ENCODE measurements around the gene ADAM22.
"Not testable (repeated sequence)": the region's sequence is repeated elsewhere in the genome, so short reads cannot be mapped to it uniquely, and the experiment has no call there.

ADAM22 gene, protein sequence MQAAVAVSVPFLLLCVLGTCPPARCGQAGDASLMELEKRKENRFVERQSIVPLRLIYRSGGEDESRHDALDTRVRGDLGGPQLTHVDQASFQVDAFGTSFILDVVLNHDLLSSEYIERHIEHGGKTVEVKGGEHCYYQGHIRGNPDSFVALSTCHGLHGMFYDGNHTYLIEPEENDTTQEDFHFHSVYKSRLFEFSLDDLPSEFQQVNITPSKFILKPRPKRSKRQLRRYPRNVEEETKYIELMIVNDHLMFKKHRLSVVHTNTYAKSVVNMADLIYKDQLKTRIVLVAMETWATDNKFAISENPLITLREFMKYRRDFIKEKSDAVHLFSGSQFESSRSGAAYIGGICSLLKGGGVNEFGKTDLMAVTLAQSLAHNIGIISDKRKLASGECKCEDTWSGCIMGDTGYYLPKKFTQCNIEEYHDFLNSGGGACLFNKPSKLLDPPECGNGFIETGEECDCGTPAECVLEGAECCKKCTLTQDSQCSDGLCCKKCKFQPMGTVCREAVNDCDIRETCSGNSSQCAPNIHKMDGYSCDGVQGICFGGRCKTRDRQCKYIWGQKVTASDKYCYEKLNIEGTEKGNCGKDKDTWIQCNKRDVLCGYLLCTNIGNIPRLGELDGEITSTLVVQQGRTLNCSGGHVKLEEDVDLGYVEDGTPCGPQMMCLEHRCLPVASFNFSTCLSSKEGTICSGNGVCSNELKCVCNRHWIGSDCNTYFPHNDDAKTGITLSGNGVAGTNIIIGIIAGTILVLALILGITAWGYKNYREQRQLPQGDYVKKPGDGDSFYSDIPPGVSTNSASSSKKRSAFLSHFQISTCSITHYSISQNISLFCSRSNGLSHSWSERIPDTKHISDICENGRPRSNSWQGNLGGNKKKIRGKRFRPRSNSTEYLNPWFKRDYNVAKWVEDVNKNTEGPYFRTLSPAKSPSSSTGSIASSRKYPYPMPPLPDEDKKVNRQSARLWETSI
- total RNA-seq: 0.10 to 0.73 (median 0.34) reads per million in 18 experiments

GRCh38 chr7:87933953-87934698 lies at the start of gene ADAM22:
ADAM22 (plus strand) TSS chr7:87934251; CDS start chr7:87934466, 215 bp downstream.
- DNase-seq: peak; percentile 38 to 69

DNA sequence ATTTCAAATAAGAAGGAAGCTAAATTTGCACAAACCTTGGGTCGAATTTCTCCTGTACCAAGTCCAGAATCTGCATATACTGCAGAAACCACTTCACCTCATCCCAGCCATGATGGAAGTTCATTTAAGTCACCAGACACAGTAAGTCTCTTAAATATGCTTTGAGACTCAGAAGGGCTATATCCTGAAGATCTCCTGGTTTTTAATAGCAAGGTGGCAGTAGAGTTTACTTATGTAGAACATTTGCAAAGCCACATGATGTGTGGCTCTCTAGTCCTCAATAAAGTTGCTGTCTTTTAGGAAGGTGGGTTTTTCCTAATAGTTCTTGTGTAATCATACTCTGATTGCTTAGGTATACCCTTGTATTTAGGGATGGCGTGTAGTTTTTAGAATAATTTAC lies 49.0 kb upstream of the ADAM22 start:
- DNase-seq: no peak

DNA sequence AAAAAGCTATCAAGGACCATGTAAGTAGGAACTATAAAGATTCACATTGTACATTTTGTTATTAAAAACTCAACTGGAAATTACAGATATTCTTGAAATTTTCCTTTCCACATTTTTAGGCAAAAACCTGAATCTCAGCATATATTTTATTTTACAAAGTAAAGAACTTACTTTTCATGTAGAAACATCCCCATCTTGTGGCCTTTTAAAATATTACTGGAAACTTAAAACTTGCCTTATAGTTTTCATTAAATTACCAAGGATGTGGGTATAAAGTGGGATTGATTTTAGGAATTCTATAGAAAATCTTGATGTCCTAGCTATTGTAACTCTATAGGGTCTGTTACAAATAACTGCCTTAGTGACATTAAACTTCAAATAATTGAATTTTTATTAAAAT lies 47.2 kb upstream of the ADAM22 start:
- DNase-seq: peak; percentile 6 to 72

- no peak for DNase-seq
Measured at GRCh38 chr7:87895363-87895762, 38.7 kb upstream of the ADAM22 start.

- no peak for DNase-seq
Measured at GRCh38 chr7:87899255-87899654, 34.8 kb upstream of the ADAM22 start.

GRCh38 chr7:87907136-87907906 lies 26.7 kb upstream of the ADAM22 start:
- DNase-seq: not testable (repeated sequence)

- not testable (repeated sequence) for DNase-seq
Measured at GRCh38 chr7:87908814-87909213, 25.2 kb upstream of the ADAM22 start.

DNA sequence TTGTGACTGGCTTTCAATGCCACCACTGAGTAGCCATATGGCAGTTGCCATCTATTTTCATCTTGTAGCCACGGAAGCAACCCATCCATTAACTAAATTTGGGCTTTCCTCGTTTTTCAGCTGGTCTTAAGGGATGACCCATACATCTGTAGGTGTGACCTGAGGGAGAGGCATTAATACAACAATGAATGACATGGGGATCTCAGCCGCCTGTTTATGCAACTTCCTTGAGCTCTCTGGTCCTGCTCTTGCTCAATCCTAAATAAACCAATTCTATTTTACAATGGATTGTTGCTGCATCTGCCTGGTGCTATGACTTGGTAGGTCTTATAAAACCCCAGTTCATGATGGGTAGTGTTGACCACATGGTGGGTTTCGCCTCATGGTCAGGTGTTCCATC lies 21.9 kb upstream of the ADAM22 start:
- DNase-seq: peak; percentile 32 to 35

DNA sequence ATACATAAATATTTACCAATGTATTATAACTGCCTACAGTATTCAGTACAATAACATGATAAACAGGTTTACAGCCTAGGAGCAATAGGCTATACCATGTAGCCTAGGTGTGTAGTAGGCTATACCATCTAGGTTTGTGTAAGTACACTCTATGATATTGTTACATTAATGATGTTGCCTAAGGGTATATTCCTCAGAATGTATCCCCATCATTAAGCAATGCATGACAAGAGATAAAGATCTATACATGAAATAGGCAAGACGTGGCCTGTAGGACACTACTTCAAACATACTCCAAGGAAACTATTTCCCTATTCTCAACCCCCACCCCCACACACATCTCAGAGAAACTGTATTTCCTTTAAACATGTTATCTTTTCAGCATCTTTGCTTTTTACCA lies 15.3 kb upstream of the ADAM22 start:
- no peak for DNase-seq

GRCh38 chr7:87919875-87920274 lies 14.2 kb upstream of the ADAM22 start:
- DNase-seq: no peak

DNA sequence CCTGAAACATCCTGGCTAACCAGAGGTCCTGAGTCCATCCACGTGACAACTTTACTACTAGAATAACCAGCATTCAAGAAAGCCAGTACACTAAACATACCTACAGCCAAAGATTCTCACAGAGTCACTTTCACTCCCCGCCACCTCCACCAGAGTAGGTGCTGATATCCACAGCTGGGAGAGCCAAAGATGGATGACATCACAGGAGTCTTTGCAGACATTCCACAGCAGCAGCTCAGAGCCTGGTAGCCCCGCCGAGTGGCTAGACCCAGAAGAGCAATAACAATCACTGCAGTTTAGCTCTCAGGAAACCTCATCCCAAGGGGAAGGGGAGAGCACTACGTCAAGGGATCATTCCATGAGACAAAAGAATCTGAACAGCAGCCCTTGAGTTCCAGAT lies 13.5 kb upstream of the ADAM22 start:
- DNase-seq: no peak

DNA sequence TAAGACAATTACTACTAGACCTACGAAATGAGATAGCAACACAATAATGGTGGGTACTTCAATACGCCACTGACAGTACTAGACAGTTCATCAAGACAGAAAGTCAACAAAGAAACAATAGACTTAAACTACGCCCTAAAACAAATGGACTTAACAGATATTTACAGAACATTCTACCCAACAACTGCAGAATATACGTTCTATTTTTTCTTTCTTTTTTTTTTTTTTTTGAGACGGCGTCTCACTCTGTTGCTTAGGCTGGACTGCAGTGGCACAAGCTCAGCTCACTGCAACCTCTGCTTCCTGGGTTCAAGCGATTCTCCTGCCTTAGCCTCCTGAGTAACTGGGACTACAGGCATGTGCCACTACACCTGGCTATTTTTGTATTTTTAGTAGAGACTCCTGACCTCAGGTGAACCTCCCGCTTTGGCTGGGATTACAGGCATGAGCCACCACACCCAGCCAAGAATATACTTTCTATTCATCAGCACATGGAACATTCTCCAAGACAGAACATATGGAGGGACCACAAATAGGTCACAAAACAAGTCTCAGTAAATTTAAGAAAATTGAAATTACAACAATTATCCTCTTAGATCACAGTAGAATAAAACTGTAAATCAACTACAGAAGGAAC lies 11.2 kb upstream of the ADAM22 start:
- DNase-seq: not testable (repeated sequence)

- DNase-seq: peak; percentile 16 to 65
Measured at GRCh38 chr7:87926581-87927461, 7.2 kb upstream of the ADAM22 start.

GRCh38 chr7:87933605-87933952 lies 472 bp upstream of the ADAM22 start:
- DNase-seq: no peak

GRCh38 chr7:87934699-87935383 lies 790 bp downstream of the ADAM22 start:
- DNase-seq: no peak

DNA sequence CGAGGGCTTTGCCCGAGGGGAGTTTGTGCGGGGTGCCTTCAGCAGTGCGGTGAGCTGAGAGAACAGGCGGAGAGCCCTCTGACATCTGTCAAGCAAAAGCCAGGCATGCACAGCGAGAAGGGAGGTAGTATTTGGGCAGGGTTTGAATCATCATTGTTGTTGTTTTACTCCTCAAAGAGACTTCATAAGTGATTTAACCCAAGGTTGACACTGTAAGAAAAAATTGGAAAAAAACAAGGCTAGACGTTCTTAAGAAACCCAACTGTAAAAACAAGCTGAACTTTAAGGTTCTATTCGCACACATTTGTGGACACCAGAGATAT lies 1.3 kb downstream of the ADAM22 start:
- DNase-seq: no peak

DNA sequence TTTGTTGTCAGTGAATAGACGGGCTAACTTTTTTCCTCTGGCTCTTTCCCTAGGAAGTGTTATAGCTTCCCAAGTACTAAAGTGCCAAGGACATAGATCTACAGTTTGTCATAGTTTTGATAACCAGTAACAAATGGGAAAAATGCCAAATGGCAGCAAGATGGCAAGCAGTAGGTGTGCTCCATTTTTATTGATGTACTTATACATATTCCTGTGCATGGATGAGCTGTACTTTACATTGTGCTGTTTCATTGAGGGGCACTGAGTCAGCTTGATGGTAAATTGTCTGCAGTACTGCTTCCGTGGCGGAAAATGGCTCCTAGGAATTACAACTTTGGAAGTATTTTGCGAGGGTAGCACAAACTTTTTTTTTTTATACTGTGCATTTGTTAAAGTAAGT lies 7.1 kb downstream of the ADAM22 start:
- no peak for DNase-seq

GRCh38 chr7:87944547-87944946 lies 10.5 kb downstream of the ADAM22 start:
- no peak for DNase-seq

DNA sequence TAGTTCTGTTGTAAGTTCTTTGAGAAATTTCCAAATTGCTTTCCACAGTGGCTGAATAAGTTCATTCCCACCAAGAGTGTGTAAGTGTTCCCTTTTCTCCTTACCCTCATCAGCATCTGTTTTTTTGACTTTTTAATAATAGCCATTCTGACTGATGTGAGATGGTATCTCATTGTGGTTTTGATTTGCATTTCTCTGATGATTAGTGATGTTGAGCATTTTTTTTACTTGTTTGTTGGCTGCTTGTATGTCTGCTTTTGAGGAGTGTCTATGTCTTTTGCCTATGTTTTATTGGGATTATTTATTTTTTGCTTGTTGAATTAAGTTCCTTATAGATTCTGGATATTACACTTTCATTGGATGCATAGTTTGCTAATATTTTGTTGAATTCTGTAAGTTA lies 11.9 kb downstream of the ADAM22 start:
- DNase-seq: not testable (repeated sequence)

DNA sequence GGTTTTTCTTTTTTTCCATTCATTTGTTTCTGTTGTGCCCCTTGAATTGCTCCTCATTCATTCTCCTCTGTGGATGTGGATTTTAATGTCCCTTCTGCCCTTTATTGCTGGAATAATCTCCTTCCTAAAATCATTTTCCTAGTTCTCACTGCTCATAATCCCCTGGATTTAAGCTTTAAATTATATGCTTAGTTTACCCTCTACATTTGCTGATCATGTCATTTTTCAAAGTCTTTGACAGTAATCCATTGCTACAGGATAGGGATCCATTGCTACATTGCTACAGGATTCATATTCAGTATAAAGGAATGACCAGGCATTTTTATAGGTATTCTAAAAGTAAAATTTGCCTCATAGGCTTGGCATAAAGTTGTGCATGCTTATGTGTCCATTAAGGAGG lies 14.3 kb downstream of the ADAM22 start:
- no peak for DNase-seq
